A549 treated with AZD9567 at 1 μM for 4 hours (cell line): ENCODE results near the gene ASPA. TPM values are rescaled to one million over a fixed set of nuclear protein-coding genes. Genes with fewer than 3 reads are reported as not detected.

Source experiments
- total RNA-seq: library from RNA; stranded (reverse); fragments of 200-300 nt; extraction: Qiagen RNA extraction; gene quantifications from 5 replicates; pipeline ENCODE4 v1.2.3, GENCODE V29; 2022; ENCODE audit not compliant: insufficient read depth

Gene ASPA
- total RNA-seq: not detected in 5 replicates

DNA sequence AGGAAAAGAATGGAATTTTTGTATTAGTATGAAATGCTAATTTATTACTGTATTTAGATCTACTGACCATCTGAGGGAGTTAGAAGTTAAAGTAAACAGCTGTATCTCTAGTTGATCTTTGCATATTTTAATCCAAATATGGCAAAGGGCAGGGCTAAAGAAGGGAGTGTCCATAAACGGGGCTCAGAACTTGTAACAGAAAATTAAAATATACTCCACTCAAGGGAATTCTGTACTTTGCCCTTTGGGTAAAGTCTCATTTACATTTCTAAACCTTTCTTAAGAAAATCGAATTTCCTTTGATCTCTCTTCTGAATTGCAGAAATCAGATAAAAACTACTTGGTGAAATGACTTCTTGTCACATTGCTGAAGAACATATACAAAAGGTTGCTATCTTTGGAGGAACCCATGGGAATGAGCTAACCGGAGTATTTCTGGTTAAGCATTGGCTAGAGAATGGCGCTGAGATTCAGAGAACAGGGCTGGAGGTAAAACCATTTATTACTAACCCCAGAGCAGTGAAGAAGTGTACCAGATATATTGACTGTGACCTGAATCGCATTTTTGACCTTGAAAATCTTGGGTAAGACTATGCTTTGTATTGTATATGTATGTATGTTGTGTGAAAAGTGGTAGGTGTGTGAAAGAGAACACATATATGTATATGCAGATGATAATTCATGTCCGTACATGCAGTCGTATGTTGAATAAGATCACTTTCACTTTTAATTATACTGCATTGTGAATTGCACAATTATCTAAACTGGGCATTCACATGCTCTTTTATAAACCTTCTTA is at the start of gene ASPA:
Gene ASPA, plus strand, starts transcription at position 186 of the 799 bp plus-strand sequence. Its CDS starts 163 bp downstream, at position 349.

DNA sequence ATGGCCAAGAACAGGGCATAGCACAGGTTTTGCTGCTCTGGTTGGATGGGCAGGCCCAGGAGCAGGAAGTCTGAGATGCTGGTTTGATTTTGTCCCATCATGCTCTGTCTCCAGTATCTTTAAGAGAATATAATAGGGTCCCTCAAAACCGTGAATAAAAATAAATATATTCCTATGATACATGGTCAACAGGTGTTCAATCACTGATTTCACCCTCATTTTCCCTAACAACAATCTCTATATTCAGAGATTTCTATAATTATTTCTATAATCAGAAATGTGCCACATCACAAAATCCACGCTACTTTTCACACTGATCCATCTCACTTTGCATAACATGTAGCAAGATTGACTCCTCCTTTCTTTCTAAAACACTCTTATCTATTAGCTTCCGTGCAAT is 42.1 kb upstream of the ASPA start, which contains the start of gene OR1E2:
Gene OR1E2, minus strand, starts transcription at position 101 of the 400 bp plus-strand sequence. Its CDS starts 0 bp downstream, at position 101.

DNA sequence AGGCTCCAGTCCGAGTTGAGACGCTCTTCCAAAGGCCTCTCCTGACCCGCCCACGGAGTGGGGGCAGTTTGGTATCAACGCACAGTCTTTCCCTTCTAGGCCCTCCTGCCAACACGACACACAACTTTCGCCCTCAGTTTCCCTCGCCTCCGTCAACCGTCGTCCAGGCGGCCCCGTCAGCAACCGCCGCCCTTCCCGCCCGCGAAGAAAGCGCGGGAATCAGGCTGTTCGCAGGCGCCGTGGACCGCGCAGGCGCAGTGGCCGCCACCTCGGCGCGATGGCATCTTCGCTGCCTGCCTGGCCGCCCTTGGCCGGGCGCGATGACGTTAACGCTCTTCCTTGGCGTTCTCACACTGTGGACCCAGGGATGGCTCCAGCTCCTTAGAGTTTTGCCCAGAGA is 4.2 kb upstream of the ASPA start, which contains the start of gene SPATA22:
Gene SPATA22, minus strand, starts transcription at position 221 of the 400 bp plus-strand sequence. CDS start 2,494 bp downstream, outside the sequence.

Other genes with a start within 250 kb of the ASPA start
- not detected in 5 replicates for gene OR3A1, start 177.6 kb upstream of the ASPA start, total RNA-seq
- gene OR3A2, start 89.7 kb upstream of the ASPA start, total RNA-seq: not detected in 5 replicates
- gene OR1E1, start 77.6 kb upstream of the ASPA start, total RNA-seq: not detected in 5 replicates
- not detected in 5 replicates for gene OR3A3, start 64.6 kb upstream of the ASPA start, total RNA-seq
- not detected in 5 replicates for gene OR1E2, start 42.2 kb upstream of the ASPA start, total RNA-seq
- not detected in 5 replicates for gene SPATA22, start 4.2 kb upstream of the ASPA start, total RNA-seq
- gene TRPV3, start 81.8 kb downstream of the ASPA start, total RNA-seq: 0.10 to 0.37 TPM (median 0.18 TPM) in 5 replicates
- 2.5 to 5.3 TPM (median 4.8 TPM) in 5 replicates for gene TRPV1, start 133.4 kb downstream of the ASPA start, total RNA-seq
- gene SHPK, start 160.3 kb downstream of the ASPA start, total RNA-seq: 13.6 to 17.9 TPM (median 17.0 TPM) in 5 replicates
- 8.7 to 16.3 TPM (median 13.9 TPM) in 5 replicates for gene CTNS, start 160.8 kb downstream of the ASPA start, total RNA-seq
- gene TAX1BP3, start 192.6 kb downstream of the ASPA start, total RNA-seq: 251 to 369 TPM (median 356 TPM) in 5 replicates
- 108 to 162 TPM (median 160 TPM) in 5 replicates for gene EMC6, start 192.8 kb downstream of the ASPA start, total RNA-seq
- 13.4 to 22.8 TPM (median 20.0 TPM) in 5 replicates for gene P2RX5, start 220.2 kb downstream of the ASPA start, total RNA-seq
- 12.7 to 19.8 TPM (median 13.6 TPM) in 5 replicates for gene HASPIN, start 247.9 kb downstream of the ASPA start, total RNA-seq